Vagina (tissue), 2 donors: ENCODE results near the gene GOLGA6L2.

Experiments
- CTCF ChIP-seq, 3 experiments: fragments of 450-650 bp in 2 of 3; fragments of 200-600 bp in 1 of 3; sonication (generic) in 1 of 3; IDR thresholded peaks; one replicate each; pipeline ENCODE4 v1.5.1; 2017 to 2019; ENCODE audit warnings: antibody characterized with exemption in 3 of 3, mild to moderate bottlenecking in 2 of 3, moderate library complexity in 2 of 3
- POLR2AphosphoS5 ChIP-seq, 2 donors: sonication (generic); formaldehyde crosslinking; IDR thresholded peaks; one replicate each; pipeline ENCODE4 v1.9.0; 2017; ENCODE audit warnings: antibody characterized with exemption in 2 of 2, mild to moderate bottlenecking in 2 of 2, low read depth in 1 of 2; ENCODE audit not compliant: insufficient read depth in 1 of 2

DNA sequence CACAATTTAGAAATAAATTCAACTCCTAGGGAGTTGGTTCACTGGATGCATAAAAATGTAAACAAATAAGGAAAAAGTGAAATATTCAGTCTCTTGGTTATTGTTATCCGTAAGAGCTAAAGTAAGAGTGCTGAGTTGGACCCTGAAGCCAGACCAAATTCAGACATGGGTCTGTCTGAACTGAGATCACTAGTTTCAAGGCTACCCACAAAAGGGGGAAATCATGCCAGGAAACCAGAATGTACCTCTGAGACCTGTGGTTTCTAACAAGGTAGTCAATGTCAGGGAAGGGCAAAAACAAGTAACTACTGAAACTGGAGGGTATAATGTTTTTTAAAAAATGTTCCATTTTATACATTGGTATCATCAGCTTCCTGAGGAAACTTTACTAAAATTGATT, 35.2 kb upstream of the GOLGA6L2 start:
- TF ChIP-seq POLR2AphosphoS5 (IDR thresholded peaks at IDR 0.05; ENCODE audit: insufficient read depth in 1 of 2, low read depth in 1 of 2) (no peak), CTCF (IDR thresholded peaks at IDR 0.05) (no peak)
